Astrocyte (in vitro differentiated cells and primary cell): Measurements from ENCODE around the gene ZHX3.

Experiments
- EZH2 ChIP-seq: IDR thresholded peaks from 2 replicates; pipeline ENCODE4 v1.6.1; 2012; ENCODE audit warnings: mild to moderate bottlenecking, low read length, inconsistent platforms; ENCODE audit not compliant: insufficient read depth
- TF ChIP-seq, protein P1 (sequence below): IDR thresholded peaks from 2 replicates; pipeline ENCODE4 v1.5.1; 2011; ENCODE audit warnings: low read depth, mild to moderate bottlenecking, inconsistent platforms, low read length, moderate library complexity; ENCODE audit not compliant: insufficient read depth

DNA sequence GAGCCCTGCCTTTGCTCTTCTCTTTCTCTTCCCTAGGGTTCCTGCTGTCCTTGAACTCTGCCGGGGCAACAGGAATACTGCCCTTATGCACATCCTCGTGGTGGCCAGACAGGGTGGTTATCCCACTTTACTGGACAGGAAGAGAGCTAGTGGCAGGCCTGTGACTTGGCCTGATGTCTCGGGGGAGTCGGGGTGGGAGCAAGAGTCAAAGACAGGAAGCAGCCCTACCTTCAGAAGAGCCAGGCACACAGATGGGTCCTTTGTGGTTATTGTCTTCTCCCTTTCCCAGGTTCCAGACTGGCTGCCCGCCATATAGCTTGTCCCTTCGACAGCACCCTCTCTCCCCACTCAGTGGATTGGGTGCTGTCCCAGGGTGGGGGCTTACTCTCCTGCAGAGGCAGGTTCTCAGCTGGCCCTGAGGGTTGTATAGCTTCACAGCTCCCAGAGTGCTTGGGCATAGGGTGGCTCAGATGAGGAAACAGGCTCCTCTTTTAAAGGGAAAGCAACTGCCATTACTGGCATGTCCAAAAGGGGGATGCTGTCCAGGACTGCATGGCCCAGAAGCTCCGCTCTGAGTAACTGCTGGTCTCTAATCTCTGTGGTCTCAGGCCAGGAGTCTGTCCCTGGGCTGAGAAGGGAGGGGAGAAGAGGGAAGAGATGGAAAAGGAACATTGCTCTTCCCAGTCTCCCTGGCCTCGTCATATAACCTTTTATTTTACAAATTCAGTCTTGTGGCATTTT, 162.9 kb downstream of the ZHX3 start:
- TF ChIP-seq, protein P1, sequence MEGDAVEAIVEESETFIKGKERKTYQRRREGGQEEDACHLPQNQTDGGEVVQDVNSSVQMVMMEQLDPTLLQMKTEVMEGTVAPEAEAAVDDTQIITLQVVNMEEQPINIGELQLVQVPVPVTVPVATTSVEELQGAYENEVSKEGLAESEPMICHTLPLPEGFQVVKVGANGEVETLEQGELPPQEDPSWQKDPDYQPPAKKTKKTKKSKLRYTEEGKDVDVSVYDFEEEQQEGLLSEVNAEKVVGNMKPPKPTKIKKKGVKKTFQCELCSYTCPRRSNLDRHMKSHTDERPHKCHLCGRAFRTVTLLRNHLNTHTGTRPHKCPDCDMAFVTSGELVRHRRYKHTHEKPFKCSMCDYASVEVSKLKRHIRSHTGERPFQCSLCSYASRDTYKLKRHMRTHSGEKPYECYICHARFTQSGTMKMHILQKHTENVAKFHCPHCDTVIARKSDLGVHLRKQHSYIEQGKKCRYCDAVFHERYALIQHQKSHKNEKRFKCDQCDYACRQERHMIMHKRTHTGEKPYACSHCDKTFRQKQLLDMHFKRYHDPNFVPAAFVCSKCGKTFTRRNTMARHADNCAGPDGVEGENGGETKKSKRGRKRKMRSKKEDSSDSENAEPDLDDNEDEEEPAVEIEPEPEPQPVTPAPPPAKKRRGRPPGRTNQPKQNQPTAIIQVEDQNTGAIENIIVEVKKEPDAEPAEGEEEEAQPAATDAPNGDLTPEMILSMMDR = no peak
- no peak for TF ChIP-seq EZH2
